HG02588 (cell line): ENCODE measurements around the gene UBE2QL1.
"Not testable (repeated sequence)": the region's sequence is repeated elsewhere in the genome, so short reads cannot be mapped to it uniquely, and the experiment has no call there.

Source experiments
- ATAC-seq: cut with Tn5 transposase; IDR thresholded peaks from one replicate; pipeline ENCODE4 v1.9.1; 2021; ENCODE audit warnings: mild to moderate bottlenecking, moderate library complexity; ENCODE audit not compliant: unreplicated experiment

The UBE2QL1 gene

DNA sequence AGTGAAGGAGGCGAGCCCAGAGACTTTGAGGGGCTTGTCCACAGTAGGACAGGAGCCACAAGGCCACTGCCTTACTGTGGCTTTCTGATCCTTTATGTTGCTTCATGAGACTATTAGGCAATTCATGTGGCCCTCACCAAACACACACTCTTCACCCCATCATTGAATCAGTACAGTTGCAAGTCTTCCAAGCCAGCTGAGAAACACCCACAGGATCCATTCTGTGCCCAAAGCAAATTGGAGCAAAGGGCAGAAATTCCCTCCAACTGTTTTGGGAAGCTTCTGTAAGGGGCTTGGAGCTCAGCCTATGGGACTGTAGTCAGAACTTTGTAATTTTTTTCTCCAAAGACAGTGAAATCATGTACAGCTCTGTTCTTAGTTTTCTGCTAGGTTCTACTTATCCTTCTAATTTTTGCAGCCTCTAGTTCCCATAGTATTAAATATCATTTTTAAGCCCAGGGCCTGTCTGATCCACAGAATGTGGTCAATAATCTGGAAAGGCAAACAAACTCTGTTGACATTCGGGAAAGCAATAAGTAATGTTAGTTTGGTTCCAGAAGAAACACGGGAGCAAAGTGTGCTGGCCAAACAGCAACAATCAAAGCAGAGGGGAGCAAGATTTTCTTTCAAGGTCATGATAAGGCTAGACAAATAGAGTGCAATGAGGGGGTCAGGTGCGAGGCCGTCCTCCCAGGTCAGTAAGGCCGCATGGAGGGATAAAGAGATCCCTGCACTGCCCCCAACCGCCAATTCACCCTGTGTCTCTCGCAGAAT lies 47.0 kb downstream of the UBE2QL1 start:
- ATAC-seq = no peak

DNA sequence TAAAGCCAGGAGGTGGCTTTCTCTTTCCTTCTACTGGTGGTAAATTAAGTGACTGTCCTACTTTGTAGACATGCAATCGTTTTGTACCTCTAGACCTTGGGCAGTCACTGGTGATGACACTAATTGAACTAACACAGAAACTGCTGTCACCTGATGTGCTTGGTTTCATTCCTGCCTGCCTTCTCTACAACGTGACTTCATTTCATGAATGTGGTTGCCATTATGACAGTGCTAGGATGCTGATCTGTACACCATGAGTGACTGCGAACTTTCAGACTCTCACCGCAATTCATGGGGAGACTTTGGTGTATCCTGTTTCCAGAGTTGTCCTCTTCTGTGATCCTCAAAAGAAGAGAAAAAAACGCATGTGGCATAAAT lies 47.5 kb downstream of the UBE2QL1 start:
- ATAC-seq = peak; percentile 94

DNA sequence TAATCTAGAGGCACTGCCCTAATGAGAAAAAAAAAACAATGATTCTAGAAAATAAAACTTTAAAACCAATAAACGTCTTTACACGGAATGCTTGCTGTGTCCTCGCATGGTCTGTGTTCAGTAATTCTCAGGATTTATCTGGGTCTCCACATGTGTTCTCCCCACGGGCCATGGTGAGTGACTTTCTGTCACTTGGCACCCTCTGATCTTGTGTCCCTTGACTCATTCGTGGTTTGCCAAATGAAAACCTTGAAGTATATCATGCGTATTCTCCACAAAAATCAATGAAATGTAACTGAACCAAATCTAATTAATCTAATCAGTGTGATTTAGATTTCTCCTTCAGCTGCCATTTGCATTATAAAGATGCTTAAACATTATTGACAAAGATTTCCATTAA lies 48.0 kb downstream of the UBE2QL1 start:
- no peak for ATAC-seq

DNA sequence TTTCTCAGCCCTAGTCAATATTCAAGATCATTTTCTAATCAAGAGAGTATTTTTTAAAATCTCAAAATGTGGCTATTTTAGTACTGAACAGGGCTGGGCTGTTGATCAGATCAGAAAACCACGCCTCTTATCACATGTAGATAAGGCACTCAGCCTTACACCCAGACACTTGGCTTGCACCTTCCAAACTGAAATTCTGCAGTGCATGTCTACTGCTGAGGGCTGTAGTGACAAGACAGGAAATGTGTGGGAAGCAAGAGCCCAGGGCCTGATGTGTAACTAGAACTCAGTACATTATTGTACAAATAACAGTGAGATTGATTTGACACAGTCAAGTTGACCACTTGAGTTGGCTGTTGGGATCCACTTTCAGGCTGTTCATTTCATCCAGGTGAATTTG lies 48.6 kb downstream of the UBE2QL1 start:
- ATAC-seq = no peak

DNA sequence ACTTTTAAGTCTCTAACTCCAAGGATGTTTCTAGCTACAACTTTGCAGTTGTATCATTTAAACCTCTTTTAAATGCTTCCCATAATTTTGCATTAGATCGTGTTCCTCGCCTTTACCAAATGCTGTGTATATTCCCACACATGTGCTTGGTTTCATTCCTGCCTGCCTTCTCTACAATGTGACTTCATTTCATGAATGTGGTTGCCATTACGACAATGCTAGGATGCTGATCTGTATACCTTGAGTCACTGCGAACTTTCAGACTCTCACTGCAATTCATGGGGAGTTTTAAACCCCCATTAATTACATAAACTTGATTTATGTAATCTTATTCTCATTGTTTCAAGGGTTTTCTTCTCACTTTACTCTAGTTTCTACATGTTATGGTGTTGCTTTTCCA lies 50.3 kb downstream of the UBE2QL1 start:
- no peak for ATAC-seq

DNA sequence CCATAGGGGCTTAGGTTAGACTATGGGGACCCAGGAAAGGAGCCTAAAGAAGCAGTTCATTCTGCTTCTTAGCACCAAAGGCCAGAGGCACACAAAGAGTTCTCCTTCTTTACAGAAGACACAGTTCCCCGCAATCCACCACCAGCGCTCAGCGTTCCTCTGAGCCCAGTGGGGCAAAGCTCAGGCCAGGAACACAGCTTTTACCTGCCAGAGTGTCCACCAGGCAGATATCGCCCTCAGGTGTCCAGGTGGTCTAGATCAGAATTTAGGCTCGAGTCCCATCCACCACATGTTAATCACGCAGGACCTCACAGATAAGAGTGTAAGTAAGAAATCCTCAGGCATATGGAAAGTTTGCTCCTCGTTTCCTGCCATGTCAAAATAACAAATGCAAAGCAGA lies 53.0 kb downstream of the UBE2QL1 start:
- no peak for ATAC-seq

DNA sequence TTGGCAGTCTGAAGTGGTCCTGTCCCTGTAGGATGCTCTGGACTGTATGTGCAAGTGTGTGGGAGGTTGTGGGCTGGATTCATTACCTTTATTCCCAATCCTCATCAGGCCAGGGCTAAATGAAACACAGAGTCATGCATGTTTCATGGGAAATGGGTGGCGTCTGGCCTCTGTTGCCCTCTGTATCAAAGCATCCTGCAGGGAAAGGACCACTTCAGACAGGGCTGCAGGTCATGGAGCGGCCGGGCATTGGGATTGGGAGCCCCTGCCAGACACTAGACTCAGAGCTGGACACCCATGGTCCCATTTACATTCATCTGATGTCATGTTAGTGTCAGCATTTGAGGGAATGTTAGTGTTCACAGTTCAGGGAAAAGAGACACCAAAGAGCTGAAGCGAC lies 53.8 kb downstream of the UBE2QL1 start:
- ATAC-seq = no peak

DNA sequence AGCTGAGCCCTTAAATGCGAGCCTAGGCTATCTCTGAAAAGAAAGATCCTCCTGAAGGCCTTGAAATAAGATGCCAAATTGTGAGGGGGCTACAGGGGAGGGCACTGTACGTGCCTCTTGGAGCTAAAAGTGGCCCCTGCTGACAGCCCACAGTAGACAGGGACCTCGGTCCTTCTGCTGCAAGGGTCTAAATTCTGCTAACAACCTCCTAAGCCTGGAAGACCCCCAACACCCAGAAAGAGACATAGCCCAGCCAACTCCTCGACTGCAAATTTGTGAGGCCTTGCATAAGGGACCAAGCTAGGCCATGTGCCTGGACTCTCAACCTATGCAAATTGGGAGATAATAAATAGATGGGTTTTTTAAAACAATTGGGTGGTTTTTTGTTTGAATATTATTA lies 54.7 kb downstream of the UBE2QL1 start:
- no peak for ATAC-seq

DNA sequence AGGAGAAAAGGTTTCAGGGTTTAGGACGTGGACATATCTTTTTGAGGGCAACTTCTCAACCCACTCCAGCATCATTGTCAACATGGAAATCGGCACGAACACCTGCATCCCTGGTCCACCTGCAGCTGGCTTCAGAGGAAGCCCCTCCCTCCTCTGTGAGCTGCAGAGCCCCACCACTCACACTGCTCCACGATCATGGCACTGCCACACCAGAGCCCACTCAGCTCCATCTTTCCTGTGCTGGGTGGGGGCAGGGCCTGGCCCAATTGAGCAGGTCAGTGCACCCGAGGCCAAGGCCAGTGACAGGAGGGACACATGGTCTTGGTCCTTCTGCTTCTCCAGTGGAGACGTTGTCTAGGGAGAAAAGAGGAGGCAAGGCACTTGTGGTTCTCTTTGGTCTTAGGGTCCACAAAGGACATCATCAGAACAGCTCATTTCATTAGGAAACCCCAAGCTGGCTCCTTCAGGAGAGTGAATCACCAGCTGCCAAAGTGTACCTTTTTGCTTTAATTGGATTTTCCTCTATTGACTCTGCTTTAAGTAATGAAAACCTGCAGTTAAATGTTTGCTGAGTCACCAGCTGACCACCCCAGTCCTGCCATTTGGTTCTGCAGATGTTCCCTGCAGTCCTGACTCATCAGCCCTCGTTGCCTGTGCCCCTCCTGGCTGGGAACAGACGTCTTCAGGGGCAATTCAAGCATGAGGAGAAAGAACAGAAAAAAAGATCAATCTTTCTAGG lies 56.2 kb downstream of the UBE2QL1 start:
- ATAC-seq = no peak

DNA sequence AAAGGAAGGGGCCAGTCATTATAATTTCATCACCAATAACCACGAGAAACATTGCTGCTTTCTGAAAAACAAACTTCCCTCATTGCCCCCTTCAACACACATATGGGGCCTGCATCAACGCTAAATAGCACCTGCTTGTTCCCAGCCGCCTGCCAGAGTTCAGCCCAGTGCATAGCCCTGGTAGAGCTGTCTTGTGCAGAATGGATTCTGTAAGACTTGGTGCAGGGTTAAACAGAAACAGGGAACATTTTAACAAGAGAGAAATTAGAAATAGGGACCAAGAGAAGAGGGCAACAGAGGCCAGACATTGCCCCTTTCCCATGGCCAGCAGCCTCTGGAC lies 56.7 kb downstream of the UBE2QL1 start:
- ATAC-seq = no peak

DNA sequence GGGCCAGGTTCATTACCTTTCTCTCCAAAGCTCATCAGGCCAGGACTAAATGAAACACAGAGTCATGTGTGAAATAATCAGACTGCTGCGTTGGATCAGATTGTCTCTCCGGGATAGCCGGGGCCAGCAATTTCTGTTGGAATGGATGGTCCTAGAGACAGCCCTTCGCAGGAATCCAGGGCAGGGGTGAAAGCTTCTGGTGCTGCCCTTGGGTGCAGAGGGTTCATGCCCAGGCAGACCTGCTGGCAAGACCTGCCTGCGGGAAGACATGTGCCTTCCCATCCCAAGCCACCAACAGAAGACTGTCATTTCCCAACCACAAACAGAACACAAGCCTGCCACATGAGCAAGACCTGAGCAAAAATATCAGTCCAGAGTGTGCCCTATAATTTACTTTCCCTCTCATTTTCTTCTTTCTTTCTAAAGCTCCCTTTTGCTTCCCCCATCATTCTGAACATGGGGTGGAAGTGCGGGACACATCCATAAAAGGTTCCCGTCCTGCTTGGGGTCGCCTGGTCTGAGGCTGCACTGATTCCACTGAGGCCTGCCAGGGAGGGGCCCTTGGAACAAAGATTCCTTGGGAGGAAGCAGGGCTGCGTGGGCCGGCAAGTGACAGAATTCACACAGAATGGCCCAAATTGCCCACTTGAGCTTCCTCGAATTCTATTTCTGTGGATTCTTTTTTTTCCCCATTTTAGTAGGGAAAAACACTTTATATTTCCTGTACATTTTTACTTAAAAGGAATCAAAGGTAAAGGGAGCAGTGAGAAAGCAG lies 57.3 kb downstream of the UBE2QL1 start:
- ATAC-seq = no peak

DNA sequence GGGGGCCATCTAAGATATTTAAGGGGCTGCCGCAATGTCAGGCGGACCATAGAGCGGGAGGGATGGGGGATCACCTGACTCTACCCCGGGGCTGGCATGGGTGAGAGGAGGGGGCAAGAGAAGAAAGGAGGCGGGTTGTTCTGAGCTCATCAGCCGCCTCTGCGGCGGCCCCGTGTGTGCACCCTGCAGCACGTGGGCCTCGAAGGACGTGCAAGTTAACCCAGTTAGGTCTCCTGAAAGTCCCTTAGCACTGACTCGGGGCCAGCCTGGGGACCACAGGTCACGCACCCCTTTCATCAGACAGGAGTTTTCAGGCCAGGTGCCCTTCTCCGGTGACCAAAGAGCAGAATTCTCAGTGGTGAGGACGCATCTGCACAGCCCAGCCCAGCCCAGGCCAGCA lies 58.0 kb downstream of the UBE2QL1 start:
- no peak for ATAC-seq

DNA sequence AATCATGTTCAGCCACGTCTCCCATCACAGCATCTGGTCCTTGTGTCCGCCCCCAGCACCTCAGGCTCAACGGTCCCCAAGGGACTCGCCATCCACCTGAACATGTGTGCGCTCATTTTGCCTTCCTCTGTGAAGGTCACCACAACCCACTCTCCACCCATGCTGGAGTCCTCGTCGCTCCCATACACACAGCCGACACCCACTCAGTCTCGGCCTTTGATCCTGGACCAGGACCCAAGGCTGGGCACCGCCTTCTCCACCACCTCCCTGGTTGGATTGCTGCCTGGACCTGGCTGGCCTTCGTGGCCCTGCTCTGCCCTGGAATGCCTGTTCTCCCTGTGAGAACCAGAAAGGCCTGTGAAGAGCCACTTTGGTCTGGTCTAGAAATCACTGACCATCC lies 60.3 kb downstream of the UBE2QL1 start:
- ATAC-seq = no peak

DNA sequence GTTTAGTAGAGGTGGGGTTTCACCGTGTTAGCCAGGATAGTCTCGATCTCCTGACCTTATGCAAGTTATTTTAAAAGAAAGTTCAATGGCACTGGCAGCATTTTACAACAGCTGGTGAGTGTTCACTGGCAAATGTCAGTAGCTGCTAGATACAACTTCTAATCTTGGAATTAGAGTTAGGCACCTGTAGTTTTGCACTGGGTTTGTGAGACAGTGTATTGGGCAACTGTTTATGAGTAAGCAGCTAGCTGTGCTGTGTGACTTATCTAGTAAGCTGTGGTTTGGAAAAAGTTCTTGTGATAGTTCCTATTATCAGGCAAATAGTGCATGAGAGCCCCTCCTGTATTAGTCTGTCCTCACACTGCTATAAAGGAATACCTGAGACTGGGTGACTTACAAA lies 61.5 kb downstream of the UBE2QL1 start:
- no peak for ATAC-seq

DNA sequence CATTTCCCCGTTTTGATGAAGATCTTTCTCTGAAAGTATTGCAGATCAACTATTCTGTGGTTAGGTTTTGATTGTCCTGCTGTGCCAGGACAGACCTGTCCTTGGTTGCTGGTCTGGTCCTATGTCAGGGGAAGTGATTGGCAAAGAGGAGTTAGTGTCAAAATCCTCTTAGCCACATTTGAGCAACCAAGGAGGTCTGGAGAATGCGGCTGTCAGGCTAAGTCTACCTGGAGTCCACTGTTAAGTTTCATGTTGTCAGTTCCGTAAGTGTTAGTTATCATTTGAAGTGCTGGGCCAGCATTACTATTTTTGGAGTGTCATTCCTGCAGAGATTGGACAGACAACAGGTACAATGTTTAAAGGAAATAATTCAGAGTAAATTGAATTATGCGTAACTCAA lies 62.3 kb downstream of the UBE2QL1 start:
- no peak for ATAC-seq

DNA sequence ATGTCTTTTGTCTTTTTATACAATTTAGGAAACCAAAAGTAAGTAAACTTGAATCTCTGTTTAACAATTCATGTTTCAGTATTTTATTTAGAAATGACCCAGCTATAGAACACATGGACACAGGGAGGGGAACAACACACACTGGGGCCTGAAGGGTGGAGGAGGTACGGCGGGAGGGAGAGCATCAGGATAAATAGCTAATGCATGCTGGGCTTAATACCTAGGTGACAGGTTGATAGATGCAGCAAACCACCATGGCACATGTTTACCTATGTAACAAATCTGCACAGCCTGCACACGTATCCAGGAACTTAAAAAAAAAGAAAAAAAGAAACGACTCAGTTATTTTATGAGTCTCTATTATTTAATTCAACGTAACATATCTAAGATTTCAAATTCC lies 67.2 kb downstream of the UBE2QL1 start:
- ATAC-seq = not testable (repeated sequence)

DNA sequence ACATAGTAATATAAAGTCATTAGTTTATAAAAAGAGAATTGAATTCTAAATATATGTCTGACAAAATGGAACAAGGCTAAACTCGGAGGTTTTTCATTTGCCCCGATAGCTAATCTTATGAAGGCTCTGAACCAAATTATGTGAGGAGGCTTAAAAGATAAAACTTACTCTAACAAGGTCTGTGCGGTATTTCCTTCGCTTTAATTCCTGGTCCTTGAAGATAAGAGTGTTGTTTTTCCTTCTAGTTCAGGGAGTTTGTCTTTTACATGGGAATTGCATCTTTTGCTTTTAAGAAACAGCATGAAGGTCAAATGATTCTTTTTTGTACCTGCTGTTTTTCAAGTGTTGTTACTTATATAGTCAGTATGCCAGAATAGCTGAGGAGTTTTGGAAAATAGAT lies 68.2 kb downstream of the UBE2QL1 start:
- ATAC-seq = no peak

DNA sequence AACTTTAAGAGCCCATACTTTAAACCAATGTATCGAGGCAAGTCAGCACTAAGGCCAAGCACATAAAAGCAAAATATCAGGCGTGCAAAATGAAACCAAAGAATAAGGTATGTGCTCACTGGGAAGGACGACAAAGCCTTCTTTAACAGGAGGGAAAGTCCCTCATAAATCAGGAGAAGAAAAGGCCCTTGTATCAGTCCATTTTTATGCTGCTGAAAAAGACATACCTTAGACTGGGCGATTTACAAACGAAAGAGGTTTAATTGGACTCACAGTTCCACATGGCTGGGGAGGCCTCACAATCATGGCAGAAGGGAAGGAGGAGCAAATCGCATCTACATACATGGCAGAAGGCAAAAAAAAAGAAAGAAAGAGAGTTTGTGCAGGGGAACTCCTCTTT lies 68.9 kb downstream of the UBE2QL1 start:
- ATAC-seq = no peak

DNA sequence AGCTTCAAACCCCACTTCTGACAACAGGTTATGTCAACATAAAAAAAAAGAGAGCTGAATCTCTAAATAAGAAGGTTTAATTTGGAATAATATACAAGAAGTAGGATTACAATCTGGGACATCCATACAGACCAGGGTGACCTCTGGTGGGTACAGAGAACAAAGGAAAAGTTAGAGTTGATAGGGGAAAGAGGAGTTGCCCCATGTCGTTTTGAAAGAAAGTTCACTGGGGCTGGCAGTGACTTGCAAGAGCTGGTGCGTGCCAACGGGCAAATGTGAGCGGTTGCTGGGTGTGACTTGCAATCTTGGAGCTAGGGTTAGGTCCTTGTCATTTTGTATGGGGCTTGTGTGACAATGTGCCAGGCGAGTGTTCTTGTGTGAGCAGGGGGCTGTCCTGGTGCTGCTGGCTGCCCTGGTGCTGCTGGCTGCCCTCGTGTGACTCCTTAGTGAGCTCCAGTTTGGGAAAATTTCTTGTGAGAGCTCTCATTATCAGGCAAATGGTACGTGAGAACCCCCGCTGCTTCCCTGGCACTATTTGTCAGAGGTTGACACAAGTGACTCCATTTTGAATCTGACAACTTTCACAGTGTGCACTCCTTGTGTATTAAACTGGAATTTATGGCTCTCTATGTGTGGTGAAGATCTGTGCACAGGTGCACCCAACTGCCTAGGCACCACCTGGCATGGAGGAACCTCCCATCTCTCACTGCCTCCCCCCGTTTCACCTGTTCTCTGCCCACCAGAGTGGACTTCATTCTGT lies 69.8 kb downstream of the UBE2QL1 start:
- no peak for ATAC-seq

DNA sequence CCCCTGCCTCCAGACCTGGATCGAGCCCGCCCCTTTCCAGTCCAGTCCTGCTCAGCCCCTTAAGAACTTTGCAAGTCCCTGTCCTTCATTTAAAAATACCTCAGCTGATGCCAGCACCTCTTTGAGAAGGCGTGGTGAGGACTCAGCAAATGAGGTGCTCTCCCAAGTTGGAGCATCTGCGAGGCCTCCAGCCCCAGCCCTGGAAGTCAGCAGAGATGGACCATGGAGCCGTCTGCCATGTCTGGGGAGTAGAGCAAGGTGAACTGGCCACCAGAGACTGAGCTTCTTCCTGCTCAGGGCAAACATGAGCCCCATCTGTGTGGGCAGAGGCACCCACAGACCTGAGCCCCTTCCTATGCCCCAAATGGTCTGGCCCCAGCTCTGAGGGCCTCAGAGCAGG lies 71.5 kb downstream of the UBE2QL1 start:
- no peak for ATAC-seq

DNA sequence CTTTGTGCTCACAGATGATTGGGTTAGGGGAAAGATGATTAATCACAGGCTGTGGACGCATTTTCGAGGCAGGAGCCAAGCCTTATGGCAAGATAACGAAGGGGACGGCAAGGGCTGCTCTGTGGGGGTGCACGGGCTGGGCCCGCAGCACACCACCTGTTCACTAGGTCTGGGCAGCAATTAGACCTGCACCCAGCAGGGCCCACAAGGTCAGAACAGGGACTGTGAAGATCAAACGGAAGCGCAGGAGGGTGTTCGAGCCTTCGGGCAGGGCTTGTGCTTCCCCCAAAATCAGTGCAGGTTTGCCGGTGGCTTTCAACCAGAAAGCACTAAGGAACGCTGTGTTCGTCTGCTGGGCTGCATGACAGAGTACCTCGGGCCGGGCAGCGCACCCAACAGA lies 73.7 kb downstream of the UBE2QL1 start:
- no peak for ATAC-seq
